Measurements from ENCODE around the gene PBX3.
"Not testable (repeated sequence)": the region's sequence is repeated elsewhere in the genome, so short reads cannot be mapped to it uniquely, and the experiment has no call there.

The PBX3 gene

DNA sequence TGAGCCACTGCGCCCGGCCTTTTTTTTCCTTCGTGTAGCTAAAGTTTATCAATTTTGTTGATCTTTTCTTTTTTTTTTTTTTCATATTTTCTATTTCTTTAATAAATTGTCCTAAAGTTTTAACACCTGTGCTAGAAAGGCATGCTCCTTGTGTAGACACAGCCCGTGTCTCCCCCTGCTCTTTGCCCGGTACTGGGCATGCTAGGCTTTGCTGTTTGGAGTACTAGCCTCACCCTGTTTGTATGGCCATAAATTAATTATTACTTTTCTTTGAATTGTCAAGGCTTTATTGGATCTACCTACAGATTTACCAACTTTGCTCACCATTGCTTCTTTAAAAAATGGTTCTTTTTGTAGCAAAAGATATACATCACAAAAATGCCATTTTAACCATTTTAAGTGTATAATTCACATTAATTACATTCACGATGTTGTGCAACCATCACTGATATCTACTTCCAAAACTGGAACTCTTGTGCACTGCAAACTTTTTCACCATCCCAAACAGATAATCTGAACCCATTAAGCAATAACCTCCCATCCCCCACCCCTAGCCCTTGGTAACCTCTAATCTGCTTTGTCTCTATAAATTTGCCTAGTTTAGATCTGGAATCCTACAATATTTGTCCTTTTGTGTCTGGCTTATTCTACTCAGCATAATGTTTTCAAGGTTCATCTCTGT, 31.5 kb downstream of the PBX3 start:
- not testable (repeated sequence) for DNase-seq (ENCODE audit: low read depth)

DNA sequence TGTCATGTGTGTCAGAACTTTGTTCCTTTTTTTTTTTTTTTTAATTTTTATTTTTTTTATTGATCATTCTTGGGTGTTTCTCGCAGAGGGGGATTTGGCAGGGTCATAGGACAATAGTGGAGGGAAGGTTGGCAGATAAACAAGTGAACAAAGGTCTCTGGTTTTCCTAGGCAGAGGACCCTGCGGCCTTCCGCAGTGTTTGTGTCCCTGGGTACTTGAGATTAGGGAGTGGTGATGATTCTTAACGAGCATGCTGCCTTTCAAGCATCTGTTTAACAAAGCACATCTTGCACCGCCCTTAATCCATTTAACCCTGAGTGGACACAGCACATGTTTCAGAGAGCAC, 32.0 kb downstream of the PBX3 start:
- DNase-seq (ENCODE audit: low read depth): not testable (repeated sequence)

DNA sequence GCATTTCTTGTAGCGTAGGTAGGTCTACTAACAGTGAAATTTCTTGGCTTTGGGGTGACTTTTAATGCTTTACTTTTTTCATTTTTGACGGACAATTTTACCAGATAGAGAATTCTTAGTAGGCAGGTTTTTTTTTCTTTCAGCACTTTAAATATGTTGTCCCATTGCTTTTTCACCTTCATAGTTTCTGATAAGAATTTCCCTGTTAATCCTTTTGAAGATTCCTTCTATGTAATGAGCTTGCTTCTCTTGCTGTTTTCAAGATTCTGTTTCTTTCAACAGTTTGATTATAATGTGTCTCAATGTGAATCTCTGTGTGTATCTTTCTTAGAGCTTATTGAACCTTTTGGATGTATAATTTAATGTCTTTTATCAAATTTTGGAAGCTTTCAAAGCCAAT, 35.5 kb downstream of the PBX3 start:
- no peak for DNase-seq (ENCODE audit: low read depth)

DNA sequence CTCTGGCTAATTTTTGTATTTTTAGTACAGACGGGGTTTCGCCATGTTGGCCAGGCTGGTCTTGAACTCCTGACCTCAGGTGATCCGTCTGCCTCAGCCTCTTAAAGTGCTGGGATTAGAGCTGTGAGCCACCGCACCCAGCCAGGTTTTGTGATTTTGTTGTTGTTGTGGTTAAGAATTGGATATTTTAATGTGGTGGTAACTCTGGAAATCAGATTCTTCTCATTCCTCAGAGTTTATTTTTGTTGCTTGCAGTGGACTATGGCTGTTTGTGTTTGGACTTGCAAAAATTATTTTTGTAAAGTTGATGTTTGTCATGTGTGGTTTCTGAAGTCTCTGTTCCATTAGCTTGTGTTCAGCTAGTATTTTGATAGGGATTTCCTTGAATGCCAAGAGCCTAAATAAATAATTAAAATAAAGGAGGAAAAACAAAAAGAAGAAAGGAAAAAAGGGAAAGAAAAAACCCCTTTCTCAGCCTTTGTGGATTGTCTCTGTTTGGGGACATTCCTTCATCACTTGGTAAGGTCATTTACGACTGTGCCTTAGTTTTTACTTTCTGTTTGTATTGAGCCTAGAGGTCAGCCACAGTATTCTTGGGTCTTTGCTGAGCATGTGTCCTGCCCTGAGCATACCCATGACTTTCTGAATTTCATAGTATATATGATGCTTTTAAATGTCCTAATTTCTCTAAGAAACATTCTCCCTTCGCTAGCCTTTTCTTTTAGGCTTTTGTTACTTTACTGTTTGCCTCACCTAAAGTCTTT, 37.3 kb downstream of the PBX3 start:
- no peak for DNase-seq (ENCODE audit: low read depth)

DNA sequence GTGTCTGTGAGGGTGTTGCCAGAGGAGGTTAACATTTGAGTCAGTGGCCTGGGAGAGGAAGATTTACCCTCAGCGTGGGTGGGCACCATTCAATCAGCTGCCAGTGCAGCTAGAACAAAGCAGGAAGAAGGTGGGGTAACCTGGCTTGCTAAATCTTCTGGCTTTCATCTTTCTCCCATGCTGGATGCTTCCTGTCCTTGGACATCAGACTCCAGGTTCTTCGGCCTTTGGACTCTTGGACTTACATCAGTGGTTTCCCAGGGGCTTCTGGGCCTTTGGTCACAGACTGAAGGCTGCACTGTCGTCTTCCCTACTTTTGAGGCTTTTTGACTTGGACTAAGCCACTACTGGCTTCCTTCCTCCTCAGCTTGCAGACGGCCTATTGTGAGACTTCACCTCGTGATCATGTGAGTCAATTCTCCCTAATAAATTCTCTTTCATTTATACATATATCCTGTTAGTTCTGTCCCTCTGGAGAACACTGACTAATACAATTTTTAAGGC, 38.1 kb downstream of the PBX3 start:
- DNase-seq (ENCODE audit: low read depth): no peak

DNA sequence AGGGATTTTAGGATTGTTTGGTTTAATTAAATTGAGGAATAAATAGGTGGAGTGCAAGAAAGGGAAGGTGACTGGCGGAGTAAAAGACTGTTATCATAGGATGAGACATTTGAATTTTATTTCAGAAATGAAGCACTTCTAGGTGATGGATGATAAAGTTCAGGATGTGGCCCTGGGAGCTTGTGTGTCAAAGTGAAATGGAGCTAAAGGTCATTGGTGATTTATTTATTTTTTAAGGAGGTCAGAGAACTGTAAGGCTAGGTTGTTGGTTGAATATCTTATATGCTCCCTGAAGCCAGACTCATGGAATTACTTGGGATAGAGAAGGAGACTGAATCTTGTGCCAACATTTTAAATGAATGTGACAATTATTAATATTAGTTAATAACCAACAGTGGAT, 40.5 kb downstream of the PBX3 start:
- DNase-seq (ENCODE audit: low read depth): no peak

DNA sequence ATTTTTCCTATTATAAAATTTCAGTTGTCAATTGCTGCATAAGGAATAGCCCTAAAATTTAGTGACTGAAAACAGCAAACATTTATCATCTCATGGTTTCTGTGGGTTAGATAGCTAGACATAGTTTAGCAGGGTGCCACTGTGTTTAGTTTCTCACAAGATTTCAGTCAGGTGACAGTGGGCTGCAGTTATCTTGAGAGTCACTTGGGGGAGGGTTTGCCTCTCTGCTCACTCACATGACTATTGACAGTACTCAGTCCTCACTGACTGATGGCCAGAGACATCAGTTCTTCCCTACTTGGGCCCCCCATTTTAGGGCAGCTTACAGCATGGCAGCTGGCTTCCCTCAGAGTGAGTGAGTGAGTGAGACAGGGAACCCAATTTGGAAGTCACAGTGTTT, 42.0 kb downstream of the PBX3 start:
- no peak for DNase-seq (ENCODE audit: low read depth)

DNA sequence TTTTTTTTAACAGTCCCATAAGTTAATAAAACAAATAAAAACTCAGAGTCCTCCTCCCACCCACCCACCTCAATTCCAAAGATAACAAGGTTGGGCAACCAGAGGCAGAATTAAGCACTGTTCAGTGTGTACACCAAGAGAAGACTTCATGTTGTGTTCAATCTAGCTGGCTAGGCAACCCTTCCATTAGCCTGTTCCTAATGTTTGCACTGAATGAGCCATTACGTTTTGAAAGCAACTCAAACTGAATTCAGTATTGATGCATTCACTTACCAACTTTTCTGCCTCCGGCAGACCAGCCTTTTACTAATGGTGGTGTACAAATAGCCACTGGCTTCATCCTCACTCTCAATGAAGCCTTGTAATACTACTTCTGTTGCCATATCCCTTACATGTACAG, 47.5 kb downstream of the PBX3 start:
- no peak for DNase-seq (ENCODE audit: low read depth)

DNA sequence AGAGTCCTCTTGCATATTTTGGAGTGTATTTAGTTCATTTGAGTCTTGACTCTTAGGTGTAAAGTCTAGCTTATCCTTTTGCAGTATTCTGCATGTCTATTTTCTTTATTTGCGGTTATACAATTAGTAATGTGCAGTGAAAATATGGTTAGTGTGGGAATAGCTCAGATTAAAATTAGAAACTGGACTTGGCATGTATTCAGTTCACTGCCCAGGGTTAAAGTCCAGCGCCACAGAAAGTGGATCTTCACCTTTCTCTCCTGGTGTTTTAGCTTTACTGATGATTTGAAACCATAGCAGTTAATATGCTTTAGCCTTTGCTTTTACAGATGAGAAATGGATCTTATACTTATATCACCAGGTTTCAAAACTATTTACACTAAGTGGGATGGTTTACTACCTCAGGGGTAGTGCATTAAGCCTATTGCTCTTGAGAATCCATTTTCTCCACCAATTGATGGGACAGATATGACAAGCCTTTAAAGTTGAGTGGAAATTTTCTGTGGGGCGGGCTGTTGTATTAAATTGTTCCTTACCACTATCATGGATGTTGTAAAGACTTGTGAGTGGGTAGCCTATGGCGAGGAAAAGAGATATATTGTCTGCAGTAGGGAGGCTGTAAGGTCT, 48.9 kb downstream of the PBX3 start:
- DNase-seq (ENCODE audit: low read depth): no peak

DNA sequence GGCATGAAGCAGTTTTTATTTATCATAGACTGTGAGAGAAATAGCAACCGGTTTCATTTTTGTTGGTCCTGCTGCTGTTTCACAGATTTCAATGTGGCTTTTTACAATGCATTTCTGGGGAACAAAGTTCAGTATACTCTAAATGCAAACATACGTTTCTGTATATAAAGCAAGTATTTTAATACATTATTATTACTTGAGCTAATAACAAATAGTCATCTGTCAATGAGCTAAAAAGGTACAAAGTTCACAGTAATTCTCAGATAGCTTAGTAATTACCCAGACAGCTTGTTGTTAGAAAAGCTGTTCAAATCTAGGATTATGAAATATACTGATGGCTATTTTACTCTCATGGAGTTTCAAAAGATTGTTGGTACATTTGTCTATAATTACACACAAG, 50.8 kb downstream of the PBX3 start:
- DNase-seq (ENCODE audit: low read depth): no peak

DNA sequence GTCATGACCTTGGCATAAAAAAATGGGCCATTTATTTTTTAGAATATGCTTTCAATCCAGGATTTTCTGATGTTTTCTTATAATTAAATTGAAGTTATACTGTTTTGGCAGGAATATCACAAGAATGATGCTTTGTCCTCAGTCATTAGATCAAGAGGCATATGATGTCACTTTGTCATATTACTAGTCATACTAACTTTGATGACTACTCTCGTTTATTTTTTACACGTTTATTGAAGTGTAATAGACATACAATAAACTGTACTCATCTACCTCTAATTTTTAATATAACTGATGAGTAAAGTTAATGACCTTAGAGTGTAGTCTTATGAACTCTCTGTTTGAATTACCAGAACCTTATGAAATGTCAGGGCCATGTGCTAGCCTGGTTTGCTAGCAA, 56.4 kb downstream of the PBX3 start:
- DNase-seq (ENCODE audit: low read depth): no peak

DNA sequence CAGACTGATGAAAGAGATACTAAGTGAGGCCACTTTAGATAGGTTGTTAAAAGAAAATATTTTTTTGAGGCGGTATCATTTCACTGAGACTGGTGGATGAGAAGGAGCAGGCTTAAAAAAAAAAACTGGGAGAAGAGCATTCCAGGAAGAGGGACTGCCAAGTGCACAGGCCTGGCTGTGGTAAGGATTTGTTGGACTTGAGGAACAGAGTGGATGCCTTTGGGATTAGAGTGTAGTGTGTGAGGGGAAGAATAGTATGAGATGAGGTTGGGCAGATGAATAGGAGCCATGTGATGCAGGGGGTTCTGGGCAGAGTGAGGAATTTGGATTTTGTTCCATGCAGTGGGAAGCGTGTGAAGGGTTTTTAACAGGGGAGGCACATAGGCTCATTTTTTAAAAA, 57.9 kb downstream of the PBX3 start:
- peak; percentile 31 for DNase-seq (ENCODE audit: low read depth)

DNA sequence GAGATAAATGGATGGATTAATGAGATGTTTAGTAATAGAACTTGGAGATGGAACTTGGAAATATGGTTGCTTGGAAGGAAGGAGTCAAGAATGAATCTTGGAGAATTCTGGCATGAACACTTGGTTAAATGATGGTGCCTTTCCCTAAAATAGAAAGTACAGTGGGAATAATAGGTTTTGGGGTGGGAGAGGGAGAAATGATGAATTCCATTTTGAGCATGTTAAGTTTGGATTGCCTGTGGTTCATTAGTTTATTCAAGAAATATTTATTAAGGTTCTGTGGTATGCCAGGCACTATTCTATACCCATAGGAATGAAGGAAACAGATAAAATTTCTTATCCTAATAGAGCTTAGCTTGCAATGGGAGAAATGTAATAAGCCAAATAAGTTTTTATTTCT, 58.4 kb downstream of the PBX3 start:
- no peak for DNase-seq (ENCODE audit: low read depth)

DNA sequence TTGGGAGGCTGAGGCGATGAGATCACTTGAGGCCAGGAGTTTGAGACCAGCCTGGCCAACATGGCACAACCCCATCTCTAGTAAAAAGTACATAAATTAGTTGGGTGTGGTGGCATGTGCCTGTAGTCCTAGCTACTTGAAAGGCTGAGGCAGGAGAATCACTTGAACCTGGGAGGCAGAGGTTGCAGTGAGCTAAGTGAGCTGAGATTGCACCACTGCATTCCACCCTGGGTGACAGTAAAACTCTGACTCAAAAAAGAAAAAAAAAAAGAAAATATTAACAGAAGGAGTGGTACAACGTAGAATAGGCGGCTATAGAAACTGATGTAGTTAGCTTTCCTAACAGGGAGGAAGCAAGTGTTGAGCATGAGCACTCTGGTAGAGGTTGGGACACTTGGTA, 59.9 kb downstream of the PBX3 start:
- no peak for DNase-seq (ENCODE audit: low read depth)

DNA sequence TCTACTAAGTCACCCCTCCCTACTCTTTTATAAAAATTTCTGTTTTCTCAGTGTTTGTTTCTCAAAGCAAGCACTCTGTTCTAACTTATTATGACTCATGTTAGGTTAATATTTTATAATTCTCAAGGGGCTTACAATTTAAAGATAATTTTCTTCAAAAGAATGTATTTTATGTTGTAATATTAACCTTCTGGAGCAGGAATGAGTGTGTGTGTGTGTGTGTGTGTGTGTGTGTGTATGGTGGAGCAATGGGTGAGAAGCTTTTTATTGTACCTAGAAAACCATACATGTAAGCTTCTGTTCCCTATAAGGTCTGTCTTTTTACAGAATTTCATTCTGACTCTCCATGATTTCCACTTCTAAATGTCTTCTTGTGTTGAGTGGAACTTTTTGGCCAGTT, 63.0 kb downstream of the PBX3 start:
- no peak for DNase-seq (ENCODE audit: low read depth)

DNA sequence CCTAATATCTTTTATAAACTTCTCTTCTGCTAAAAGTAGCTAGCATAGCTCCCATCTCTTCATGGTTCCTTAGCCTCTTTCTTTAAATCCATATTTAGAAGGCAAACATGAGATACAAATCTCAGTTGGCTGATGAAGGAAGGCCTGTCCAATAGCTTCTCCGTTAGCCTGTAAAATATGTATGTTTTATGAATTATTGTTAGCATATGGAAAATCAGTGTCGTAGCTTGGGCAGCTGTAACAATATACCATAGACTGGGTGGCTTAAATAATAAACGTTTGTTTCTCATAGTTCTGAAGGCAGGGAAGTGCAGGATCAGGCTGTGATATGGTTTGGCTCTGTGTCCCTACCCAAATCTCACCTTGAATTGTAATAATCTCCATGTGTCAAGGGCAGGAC, 63.8 kb downstream of the PBX3 start:
- no peak for DNase-seq (ENCODE audit: low read depth)

DNA sequence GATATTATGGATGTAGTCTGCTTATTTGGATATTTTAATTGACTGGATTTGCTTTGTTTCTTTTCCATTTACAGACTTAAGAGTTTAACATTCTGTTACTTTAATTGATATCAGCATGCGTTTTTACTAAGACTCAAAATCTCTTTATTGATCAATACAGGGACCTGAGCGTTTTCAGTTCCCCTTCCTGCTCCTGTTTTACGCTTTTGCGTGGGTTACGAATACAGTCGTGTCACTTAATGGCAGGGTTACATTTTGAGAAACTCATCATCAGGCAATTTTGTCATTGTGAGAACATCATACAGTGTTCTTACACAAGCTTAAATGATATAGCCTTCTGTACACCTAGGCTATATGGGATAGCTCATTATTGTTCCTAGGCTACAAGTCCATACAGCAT, 65.2 kb downstream of the PBX3 start:
- DNase-seq (ENCODE audit: low read depth): no peak

DNA sequence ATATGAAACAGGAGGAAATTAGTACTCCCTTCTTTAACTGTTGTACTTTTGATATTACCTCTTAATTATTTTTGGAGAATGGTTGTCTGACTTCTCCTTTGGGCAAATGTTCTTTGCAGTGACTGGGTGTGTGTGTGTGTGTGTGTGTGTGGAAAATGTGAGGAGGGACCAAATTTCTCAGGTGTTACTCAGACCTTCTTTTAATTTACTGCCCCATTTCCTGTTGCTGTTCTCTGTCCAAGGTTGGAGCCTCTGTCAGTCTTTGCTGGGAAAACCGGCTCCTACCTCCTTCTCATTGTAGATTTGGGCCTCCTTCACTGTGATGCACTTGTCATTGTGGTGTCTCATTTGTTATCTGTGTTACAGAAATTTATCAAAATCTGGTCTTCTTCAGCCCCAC, 68.4 kb downstream of the PBX3 start:
- DNase-seq (ENCODE audit: low read depth): no peak

DNA sequence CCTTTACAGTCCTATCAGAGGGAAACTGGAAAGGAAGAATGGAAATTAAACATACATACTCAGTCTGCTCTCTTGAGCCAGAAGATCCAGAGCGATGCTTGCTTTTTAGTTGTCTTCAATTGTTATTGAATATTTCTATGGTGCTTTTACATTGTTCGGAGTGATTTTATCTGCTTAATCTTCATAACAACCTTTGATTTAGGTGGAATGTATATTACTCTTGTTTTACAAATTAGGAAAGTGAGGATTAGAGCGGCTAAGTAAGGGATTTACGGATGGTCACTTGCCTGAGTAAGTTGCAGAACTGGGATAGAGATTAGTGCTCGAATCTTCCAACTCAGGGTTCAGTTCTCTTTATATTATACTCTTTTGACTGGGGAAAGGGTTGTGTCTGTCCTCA, 69.1 kb downstream of the PBX3 start:
- no peak for DNase-seq (ENCODE audit: low read depth)

DNA sequence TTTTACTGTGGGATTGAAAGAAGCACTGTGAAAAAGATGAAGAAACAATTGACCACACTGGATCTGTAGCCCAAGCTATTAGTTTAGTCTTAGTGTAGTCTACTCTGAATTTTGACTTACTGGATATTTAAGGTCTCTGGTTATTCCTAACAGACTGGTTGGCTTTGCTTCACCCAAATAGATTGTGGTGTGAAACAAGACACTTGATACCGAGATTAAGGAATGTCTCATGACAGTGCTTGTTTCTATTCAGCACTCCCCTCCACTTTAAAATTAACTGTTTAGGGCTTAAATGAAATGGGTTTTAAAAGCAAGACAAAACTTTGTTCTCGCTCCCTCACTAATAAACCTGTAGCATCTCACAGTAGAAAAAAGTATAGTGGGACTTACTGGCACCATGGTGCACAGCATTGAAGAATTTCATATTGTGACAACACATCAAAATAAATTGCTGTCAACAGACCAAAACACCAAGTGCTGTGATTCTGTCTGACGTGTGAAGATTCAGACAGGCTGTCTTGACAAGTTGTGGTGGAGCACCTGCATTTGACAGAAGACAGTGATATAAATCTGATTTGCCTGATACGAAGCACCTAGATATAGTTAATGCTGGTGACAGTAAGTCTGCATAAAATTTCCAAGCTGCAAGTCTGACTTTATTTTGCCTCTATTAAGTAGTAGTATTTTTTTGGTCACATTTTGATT, 73.1 kb downstream of the PBX3 start:
- no peak for DNase-seq (ENCODE audit: low read depth)

DNA sequence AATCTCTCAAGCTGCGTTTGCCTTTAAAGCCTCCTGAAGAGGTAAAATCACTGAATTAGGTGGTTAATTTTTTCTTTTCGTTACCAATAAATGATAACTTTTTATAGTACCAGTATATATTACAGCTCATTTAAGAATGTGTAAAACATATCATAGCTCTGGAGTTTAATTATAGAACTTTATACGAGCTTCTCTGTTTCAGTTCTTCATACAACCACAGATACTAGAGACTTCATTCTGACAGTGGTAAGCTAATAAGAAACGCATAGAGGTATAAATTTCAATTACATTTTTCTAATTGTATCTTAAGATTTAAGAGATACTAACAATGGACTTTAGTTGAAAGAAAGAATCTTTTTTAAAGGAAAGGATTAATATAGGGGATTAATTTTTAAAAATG, 73.9 kb downstream of the PBX3 start:
- DNase-seq (ENCODE audit: low read depth): no peak

DNA sequence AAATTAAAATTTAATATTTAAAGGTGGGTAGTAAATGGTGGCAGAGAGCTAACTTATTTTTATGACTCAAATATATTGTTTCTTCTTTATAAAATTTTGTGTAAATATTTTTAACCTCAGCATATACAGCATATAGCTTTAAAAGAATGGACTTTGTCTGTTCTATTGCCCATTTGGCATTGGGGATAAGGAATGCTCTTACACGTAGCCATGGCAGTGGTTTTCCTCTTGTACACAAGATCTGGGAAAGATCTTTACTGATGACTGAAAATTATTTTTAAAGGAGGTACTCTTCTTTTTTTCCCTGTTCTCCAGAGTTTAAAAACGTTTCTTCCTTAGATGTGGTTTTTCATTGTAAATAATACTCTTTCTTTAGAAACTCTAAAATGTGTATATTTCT, 75.0 kb downstream of the PBX3 start:
- DNase-seq (ENCODE audit: low read depth): no peak

DNA sequence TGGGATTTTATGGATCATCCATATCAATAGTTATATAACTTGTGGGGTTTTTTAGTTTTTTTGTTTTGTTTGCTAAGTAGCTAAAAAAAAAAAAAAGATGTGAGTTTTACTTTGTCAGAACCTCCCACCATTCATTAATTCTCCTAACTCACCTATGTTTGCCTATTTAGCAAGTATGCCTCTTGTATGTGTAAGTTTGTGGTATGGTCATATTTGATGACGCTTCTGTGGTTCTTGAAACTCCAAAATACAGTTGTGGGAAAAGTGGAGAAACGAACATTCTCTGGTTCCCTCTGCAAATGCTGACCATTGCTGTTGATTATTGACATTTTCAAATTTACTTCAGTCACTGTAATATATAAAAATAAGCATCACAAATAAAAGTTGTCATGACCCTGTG, 75.7 kb downstream of the PBX3 start:
- DNase-seq (ENCODE audit: low read depth): no peak
